DOHH2 (cell line): ENCODE measurements around the gene CTTNBP2NL.

Source experiments
- H3F3A ChIP-seq: fragments of 200-600 bp; sonication (generic), shearing (Covaris generic); 2 replicates; pipeline ENCODE4 v1.6.0; 2016; ENCODE audit warnings: antibody characterized with exemption, mild to moderate bottlenecking; ENCODE audit not compliant: control insufficient read depth, insufficient read depth
- H3K27ac ChIP-seq: fragments of 200-600 bp; sonication (generic); 2 replicates; pipeline ENCODE4 v1.5.1; 2014; ENCODE audit warnings: low read depth, mild to moderate bottlenecking, low read length, moderate library complexity
- H3K27me3 ChIP-seq: fragments of 200-600 bp; sonication (generic); 2 replicates; pipeline ENCODE4 v1.6.1; 2014; ENCODE audit warnings: mild to moderate bottlenecking, low read length, mixed read lengths; ENCODE audit not compliant: control insufficient read depth
- H3K36me3 ChIP-seq: fragments of 200-600 bp; sonication (generic); 2 replicates; pipeline ENCODE4 v1.6.1; 2014; ENCODE audit warnings: mild to moderate bottlenecking, low read length, moderate library complexity, mixed read lengths; ENCODE audit not compliant: control insufficient read depth
- H3K4me1 ChIP-seq: fragments of 200-600 bp; sonication (generic); 2 replicates; pipeline ENCODE4 v1.6.1; 2014; ENCODE audit warnings: mild to moderate bottlenecking, low read length, mixed read lengths; ENCODE audit not compliant: control insufficient read depth
- H3K4me2 ChIP-seq: fragments of 200-600 bp; sonication (generic); 2 replicates; pipeline ENCODE4 v1.6.0; 2014; ENCODE audit warnings: mild to moderate bottlenecking, low read length, moderate library complexity
- H3K4me3 ChIP-seq: fragments of 200-600 bp; sonication (generic); 2 replicates; pipeline ENCODE4 v1.5.1; 2014; ENCODE audit warnings: mild to moderate bottlenecking, low read length, mixed read lengths
- H3K79me2 ChIP-seq: fragments of 200-600 bp; sonication (generic); 2 replicates; pipeline ENCODE4 v1.6.1; 2014; ENCODE audit warnings: mild to moderate bottlenecking, low read length, mixed read lengths; ENCODE audit not compliant: control insufficient read depth
- H3K9me2 ChIP-seq: fragments of 200-600 bp; sonication (generic); replicated peaks from 2 replicates; pipeline ENCODE4 v1.6.1; 2014; ENCODE audit warnings: mild to moderate bottlenecking, low read length, mixed read lengths; ENCODE audit not compliant: control insufficient read depth
- H3K9me3 ChIP-seq: fragments of 200-600 bp; sonication (generic); 2 replicates; pipeline ENCODE4 v1.6.1; 2014; ENCODE audit warnings: antibody characterized with exemption, low read length, mixed read lengths; ENCODE audit not compliant: control insufficient read depth, insufficient read depth
- H4K20me1 ChIP-seq: fragments of 200-600 bp; sonication (generic); 2 replicates; pipeline ENCODE4 v1.6.0; 2014; ENCODE audit warnings: low read depth, mild to moderate bottlenecking, antibody characterized with exemption, low read length, moderate library complexity; ENCODE audit not compliant: control insufficient read depth, insufficient read depth
- CTCF ChIP-seq: fragments of 200-600 bp; sonication (generic); IDR thresholded peaks from one replicate; pipeline ENCODE4 v1.5.1; 2014; ENCODE audit warnings: antibody characterized with exemption, mild to moderate bottlenecking, low read depth, low read length; ENCODE audit not compliant: poor library complexity, severe bottlenecking
- EZH2phosphoT487 ChIP-seq: fragments of 200-600 bp; sonication (generic); IDR thresholded peaks from 2 replicates; pipeline ENCODE4 v1.6.1; 2017; ENCODE audit warnings: borderline replicate concordance, mild to moderate bottlenecking, antibody characterized with exemption, low read length, moderate library complexity, mixed read lengths

The CTTNBP2NL gene

DNA sequence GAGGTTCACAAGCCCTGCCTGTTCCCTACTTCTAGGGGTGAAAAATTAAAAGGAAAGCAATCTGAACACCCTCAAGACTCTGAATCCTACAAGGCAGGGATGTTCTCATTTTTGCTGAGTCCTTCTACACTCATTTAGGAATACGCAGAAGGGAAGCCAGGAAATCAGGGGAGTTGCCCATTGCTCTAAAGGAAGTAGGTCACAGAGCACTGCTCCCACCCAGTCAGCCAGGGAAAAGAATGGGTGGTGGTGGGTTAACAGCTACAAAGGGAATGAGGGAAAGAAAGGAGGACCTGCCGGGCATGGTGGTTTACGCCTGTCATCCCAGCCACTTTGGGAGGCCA lies 2.4 kb upstream of the CTTNBP2NL start:
- no peaks in the 10 kb centered on the region for H3K9me3 ChIP-seq
- peak overlapping the region; percentile 51 for H3K4me3 ChIP-seq
- H3F3A ChIP-seq: peaks cover 16% of the 10 kb centered on the region
- peak overlapping the region; percentile 65 for H3K4me2 ChIP-seq
- no peaks in the 10 kb centered on the region for H3K9me2 ChIP-seq
- H3K27ac ChIP-seq: no peak overlapping the region
- peaks cover 9% of the 10 kb centered on the region for H3K79me2 ChIP-seq
- H4K20me1 ChIP-seq: no peaks in the 10 kb centered on the region
- H3K27me3 ChIP-seq: peaks cover 5% of the 10 kb centered on the region; the same call in 1 of the 2 replicates
- H3K4me1 ChIP-seq: peaks cover 51% of the 10 kb centered on the region
- TF ChIP-seq EZH2phosphoT487 (no peak), CTCF (no peak)
- H3K36me3 ChIP-seq: no peaks in the 10 kb centered on the region

- Histone ChIP-seq H3K27ac (peak overlapping the region; percentile 45), H3K9me2 (no peaks in the 10 kb centered on the region), H4K20me1 (no peaks in the 10 kb centered on the region), H3K79me2 (peaks cover 13% of the 10 kb centered on the region), H3K36me3 (no peaks in the 10 kb centered on the region), H3K27me3 (no peaks in the 10 kb centered on the region), H3K9me3 (no peaks in the 10 kb centered on the region), H3K4me3 (peak overlapping the region; percentile 51), H3K4me2 (peak overlapping the region; percentile 65), H3F3A (peaks cover 16% of the 10 kb centered on the region), H3K4me1 (peaks cover 56% of the 10 kb centered on the region)
- TF ChIP-seq CTCF (no peak), EZH2phosphoT487 (no peak)
Measured at GRCh38 chr1:112394743-112395062, 1.3 kb upstream of the CTTNBP2NL start.

DNA sequence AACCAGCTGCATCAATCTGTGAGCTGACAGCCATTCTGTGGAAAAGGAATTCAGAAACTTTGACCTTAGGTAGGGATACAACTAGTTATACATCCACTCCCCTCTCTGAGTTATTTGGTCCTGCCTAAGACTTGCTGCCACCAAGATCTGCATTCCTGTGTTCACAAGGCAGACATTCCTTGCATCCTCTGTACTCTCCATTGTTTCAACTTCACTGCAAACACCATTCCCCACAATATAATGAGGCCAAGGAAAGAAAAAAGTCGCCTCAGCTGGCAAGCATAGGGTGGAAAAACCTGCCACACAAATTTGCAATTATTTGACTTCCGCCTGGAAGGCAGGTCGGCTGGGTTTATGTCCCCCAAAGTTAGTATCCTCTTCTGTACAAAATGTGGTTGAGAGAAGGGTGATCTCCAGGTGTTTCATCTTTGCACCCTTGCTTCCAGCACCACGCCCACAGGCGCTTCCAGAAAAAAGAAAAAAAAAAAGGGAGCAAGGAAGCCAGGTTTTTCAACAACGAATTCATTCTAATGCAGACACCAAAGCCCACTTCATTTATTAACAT lies 676 bp upstream of the CTTNBP2NL start:
- Histone ChIP-seq H3K27me3 (no peaks in the 10 kb centered on the region), H3K9me2 (no peaks in the 10 kb centered on the region), H3K9me3 (no peaks in the 10 kb centered on the region), H3K4me3 (peak overlapping the region; percentile 96), H3K27ac (no peak overlapping the region), H3K4me2 (peak overlapping the region; percentile 71), H3K79me2 (peaks cover 17% of the 10 kb centered on the region), H3F3A (peaks cover 16% of the 10 kb centered on the region), H3K4me1 (peaks cover 56% of the 10 kb centered on the region), H3K36me3 (no peaks in the 10 kb centered on the region), H4K20me1 (no peaks in the 10 kb centered on the region)
- TF ChIP-seq EZH2phosphoT487 (no peak), CTCF (no peak)
